IMR-90 (cell line): Measurements from ENCODE around the gene RIMBP2. TPM values are rescaled to one million over a fixed set of nuclear protein-coding genes. Genes with fewer than 3 reads are reported as not detected.

Experiments
- ATAC-seq: fragments of 200-7000 bp; cut with Tn5 transposase; 2 replicates; pipeline ENCODE4 v1.9.1; 2020; ENCODE audit warnings: low read depth, mild to moderate bottlenecking, moderate library complexity
- BruUV-seq: library from RNA; stranded (reverse); fragments of 400-500 nt; replicated peaks from 2 replicates; lab custom pipeline; 2021; lab: Mats Ljungman, UMichigan
- CTCF ChIA-PET: fragments of 300-600 bp; formaldehyde crosslinking; extraction: SDS; loops from one replicate; lab custom pipeline; 2021; ENCODE audit warnings: antibody characterized with exemption; lab: Yijun Ruan, JAX
- POLR2A ChIA-PET: fragments of 300-600 bp; sonication (Branson Sonifier 250); formaldehyde crosslinking; loops from one replicate; lab custom pipeline; 2022; ENCODE audit warnings: antibody characterized with exemption; ENCODE audit not compliant: unreplicated experiment; lab: Charles Lee
- DNase-seq: peaks from one replicate; pipeline ENCODE4 v3.0.0; 2013
- H2AFZ ChIP-seq: replicated peaks from 2 replicates; pipeline ENCODE3; 2013; ENCODE audit warnings: low read length, mild to moderate bottlenecking; ENCODE audit not compliant: poor library complexity
- H2AK5ac ChIP-seq: 2 replicates; pipeline ENCODE4 v1.6.1; 2013; ENCODE audit warnings: low read depth, low read length, inconsistent platforms
- H2AK9ac ChIP-seq: replicated peaks from 2 replicates; pipeline ENCODE3; 2013; ENCODE audit warnings: mild to moderate bottlenecking, low read depth, low read length, moderate library complexity; ENCODE audit not compliant: poor library complexity
- H2BK120ac ChIP-seq: 2 replicates; pipeline ENCODE4 v1.6.1; 2013; ENCODE audit warnings: low read depth, low read length, inconsistent platforms
- H2BK15ac ChIP-seq: 3 replicates; pipeline ENCODE4 v1.6.1; 2013; ENCODE audit warnings: low read depth, low read length, inconsistent platforms
- H2BK20ac ChIP-seq: 2 replicates; pipeline ENCODE4 v1.6.1; 2013; ENCODE audit warnings: low read depth, mild to moderate bottlenecking, inconsistent platforms, low read length, moderate library complexity
- H2BK5ac ChIP-seq: 2 replicates; pipeline ENCODE4 v1.6.1; 2013; ENCODE audit warnings: mild to moderate bottlenecking, low read depth, low read length, inconsistent platforms; ENCODE audit not compliant: poor library complexity, severe bottlenecking
- H3K14ac ChIP-seq: replicated peaks from 2 replicates; pipeline ENCODE4 v1.6.1; 2013; ENCODE audit warnings: low read depth, low read length, inconsistent platforms
- H3K18ac ChIP-seq: 2 replicates; pipeline ENCODE4 v1.6.1; 2013; ENCODE audit warnings: low read depth, low read length, control low read depth
- H3K23ac ChIP-seq: 2 replicates; pipeline ENCODE4 v1.6.1; 2013; ENCODE audit warnings: low read depth, low read length, inconsistent platforms
- H3K27ac ChIP-seq: 2 replicates; pipeline ENCODE4 v1.5.1; 2013; ENCODE audit warnings: mild to moderate bottlenecking, control low read depth, low read length; ENCODE audit not compliant: insufficient read depth
- H3K27me3 ChIP-seq: 2 replicates; pipeline ENCODE4 v1.6.1; 2013; ENCODE audit warnings: low read length; ENCODE audit not compliant: control insufficient read depth, insufficient read depth
- H3K36me3 ChIP-seq: 2 replicates; pipeline ENCODE4 v1.6.1; 2013; ENCODE audit warnings: low read length, mixed read lengths; ENCODE audit not compliant: control insufficient read depth, insufficient read depth
- H3K4ac ChIP-seq: 2 replicates; pipeline ENCODE4 v1.6.1; 2013; ENCODE audit warnings: low read depth, low read length, inconsistent platforms
- H3K4me1 ChIP-seq: 2 replicates; pipeline ENCODE4 v1.6.1; 2013; ENCODE audit warnings: low read length, mixed read lengths; ENCODE audit not compliant: control insufficient read depth, insufficient read depth
- H3K4me2 ChIP-seq: 2 replicates; pipeline ENCODE4 v1.6.1; 2013; ENCODE audit warnings: low read depth, mild to moderate bottlenecking, control low read depth, low read length, moderate library complexity
- H3K4me3 ChIP-seq: 2 replicates; pipeline ENCODE4 v1.5.1; 2013; ENCODE audit warnings: low read depth, mild to moderate bottlenecking, control low read depth, low read length, moderate library complexity; ENCODE audit not compliant: insufficient read depth
- H3K56ac ChIP-seq: 2 replicates; pipeline ENCODE4 v1.6.1; 2013; ENCODE audit warnings: low read length, inconsistent platforms; ENCODE audit not compliant: insufficient read depth; ENCODE audit errors: extremely low read depth
- H3K79me1 ChIP-seq, 2 experiments: 2 replicates each; pipeline ENCODE4 v1.6.1; 2013; ENCODE audit warnings: low read length in 2 of 2, inconsistent platforms in 1 of 2, low read depth in 1 of 2
- H3K9ac ChIP-seq: 2 replicates; pipeline ENCODE4 v1.6.1; 2013; ENCODE audit warnings: low read depth, low read length, control low read depth
- H3K9me1 ChIP-seq: 2 replicates; pipeline ENCODE4 v1.6.1; 2013; ENCODE audit warnings: low read length, inconsistent platforms; ENCODE audit not compliant: insufficient read depth
- H3K9me3 ChIP-seq: 2 replicates; pipeline ENCODE4 v1.6.1; 2013; ENCODE audit warnings: low read length; ENCODE audit not compliant: control insufficient read depth, insufficient read depth
- H4K20me1 ChIP-seq: 2 replicates; pipeline ENCODE4 v1.6.1; 2013; ENCODE audit warnings: low read length, inconsistent platforms; ENCODE audit not compliant: insufficient read depth
- H4K5ac ChIP-seq: 2 replicates; pipeline ENCODE4 v1.6.1; 2013; ENCODE audit warnings: mild to moderate bottlenecking, low read depth, low read length, control low read depth
- H4K8ac ChIP-seq, 2 experiments: 2 replicates each; pipeline ENCODE4 v1.6.1; 2013; ENCODE audit warnings: low read depth in 2 of 2, low read length in 2 of 2, control low read depth in 1 of 2, inconsistent platforms in 1 of 2
- H4K91ac ChIP-seq: 2 replicates; pipeline ENCODE4 v1.6.1; 2013; ENCODE audit warnings: low read depth, low read length, inconsistent platforms; ENCODE audit not compliant: insufficient read depth
- BHLHE40 ChIP-seq: fragments of 150-350 bp; IDR thresholded peaks from 2 replicates; pipeline ENCODE4 v1.6.1; 2016; ENCODE audit warnings: mild to moderate bottlenecking, low read depth, low read length
- CEBPB ChIP-seq: IDR thresholded peaks from 2 replicates; pipeline ENCODE4 v1.6.1; 2012; ENCODE audit warnings: low read depth, low read length, improper control_type of control experiment
- CHD1 ChIP-seq: IDR thresholded peaks from 2 replicates; pipeline ENCODE4 v1.6.1; 2012; ENCODE audit warnings: low read depth, low read length, improper control_type of control experiment
- CTCF ChIP-seq: conservative IDR thresholded peaks from 2 replicates; pipeline ENCODE4 v1.5.1; 2012; ENCODE audit warnings: mild to moderate bottlenecking, low read depth, low read length, improper control_type of control experiment
- ELK1 ChIP-seq: fragments of 150-350 bp; IDR thresholded peaks from 2 replicates; pipeline ENCODE4 v1.6.1; 2016; ENCODE audit warnings: low read depth, mild to moderate bottlenecking, low read length, moderate library complexity, borderline replicate concordance
- FOS ChIP-seq: fragments of 150-350 bp; IDR thresholded peaks from 2 replicates; pipeline ENCODE4 v1.6.1; 2016; ENCODE audit warnings: low read depth, low read length
- MAFK ChIP-seq: IDR thresholded peaks from 2 replicates; pipeline ENCODE4 v1.6.1; 2012; ENCODE audit warnings: low read depth, low read length, improper control_type of control experiment
- MXI1 ChIP-seq: IDR thresholded peaks from 2 replicates; pipeline ENCODE4 v1.6.1; 2012; ENCODE audit warnings: low read depth, mild to moderate bottlenecking, low read length, moderate library complexity, borderline replicate concordance
- NFE2L2 ChIP-seq: fragments of 150-350 bp; IDR thresholded peaks from 2 replicates; pipeline ENCODE4 v1.6.1; 2016; ENCODE audit warnings: low read depth, mild to moderate bottlenecking, low read length
- RFX5 ChIP-seq: IDR thresholded peaks from 2 replicates; pipeline ENCODE4 v1.8.0; 2012; ENCODE audit warnings: low read depth, mild to moderate bottlenecking, low read length, moderate library complexity
- USF2 ChIP-seq: fragments of 150-350 bp; IDR thresholded peaks from 2 replicates; pipeline ENCODE4 v1.6.1; 2017; ENCODE audit warnings: mild to moderate bottlenecking, antibody characterized with exemption, low read length, low read depth
- WGBS, 2 experiments: methylation state at CpG; one replicate each; pipeline versions ENCODE4 v1.1.5 to v1.1.7; 2013; ENCODE audit warnings: missing lambda C conversion rate in 2 of 2; ENCODE audit not compliant: insufficient read length in 1 of 2; ENCODE audit errors: extremely low coverage in 2 of 2; 5-methylcytosine and 5-hydroxymethylcytosine counted together
- dilution Hi-C: fragments of 300-500 bp; cut with HindIII; formaldehyde crosslinking; loops from one replicate; pipeline ENCODE4 v1.14.3; 2018; ENCODE audit warnings: low sequenced_read_pairs; ENCODE audit not compliant: unreplicated experiment
- in situ Hi-C: fragments of 300-500 bp; cut with MboI; formaldehyde crosslinking; loops from 3 replicates; pipeline ENCODE4 v1.14.3; 2019; ENCODE audit warnings: low sequenced_read_pairs, inconsistent platforms, mixed read lengths
- intact Hi-C: fragments of 100-400 bp; cut with micrococcal nuclease; formaldehyde crosslinking; loops from 2 replicates; pipeline ENCODE4 v1.10.0; 2022
- polyA plus RNA-seq, 3 experiments: library from polyadenylated mRNA; depleted of rRNA; stranded (reverse); fragments of >200 nt; gene quantifications; 2 replicates each; pipeline ENCODE4 v1.2.3, GENCODE V29; 2012; ENCODE audit warnings: low replicate concordance in 1 of 3
- total RNA-seq: library from RNA; depleted of rRNA; stranded (reverse); fragments of >200 nt; gene quantifications from 2 replicates; pipeline ENCODE4 v1.2.3, GENCODE V29; 2012

RIMBP2 gene
- total and polyA plus RNA-seq, 2 of the 4 experiments (the other 2 are of a cell fraction): not detected

- Histone ChIP-seq H3K56ac (no peak overlapping the region), H3K23ac (no peak overlapping the region), H3K27me3 (no peaks in the 10 kb centered on the region), H4K5ac (no peak overlapping the region), H2AK5ac (no peak overlapping the region), H2BK15ac (no peak overlapping the region), H2BK5ac (no peak overlapping the region), H3K4me1 (no peaks in the 10 kb centered on the region), H3K27ac (no peak overlapping the region), H2AK9ac (no peak overlapping the region), H4K91ac (no peak overlapping the region), H4K8ac (no peak overlapping the region), H3K4me3 (no peak overlapping the region), H4K20me1 (no peaks in the 10 kb centered on the region), H3K79me1 (no peaks in the 10 kb centered on the region), H3K9me3 (peaks cover 56% of the 10 kb centered on the region), H3K4ac (no peak overlapping the region), H3K18ac (no peak overlapping the region), H3K9me1 (no peaks in the 10 kb centered on the region), H3K9ac (no peak overlapping the region), H3K36me3 (no peaks in the 10 kb centered on the region), H3K4me2 (no peak overlapping the region), H2BK120ac (no peak overlapping the region), H2AFZ (no peak overlapping the region), H3K14ac (no peak overlapping the region), H2BK20ac (no peak overlapping the region)
- TF ChIP-seq NFE2L2: no peak
- TF ChIP-seq USF2: no peak
- TF ChIP-seq FOS: no peak
- no peak for TF ChIP-seq RFX5
- TF ChIP-seq CHD1: no peak
- TF ChIP-seq MXI1: no peak
- no peak for TF ChIP-seq CTCF
- TF ChIP-seq BHLHE40: no peak
- no peak for TF ChIP-seq MAFK
- TF ChIP-seq CEBPB: no peak
- TF ChIP-seq ELK1: no peak
- ChIA-PET POLR2A (no interaction called here), CTCF (no interaction called here)
- in situ Hi-C loops: no loop called here
- BruUV-seq: no TSS peak
- ATAC-seq (no peak), DNase-seq (no peak)
- WGBS, 2 experiments: 72% methylated on average over 7 of the region's 24 CpGs; no CpG with 5 or more reads in 1 of the 2 experiments
- dilution Hi-C loops: no loop called here
- intact Hi-C loops: no loop called here
Measured at GRCh38 chr12:130429656-130430505, 286.2 kb downstream of the RIMBP2 start.
